ENCODE results near the gene C19orf38.

C19orf38 gene

GRCh38 chr19:10887616-10888367, 39.6 kb downstream of the C19orf38 start:
- DNase-seq: peak; percentile 50
- no peak overlapping the region for H3K18ac ChIP-seq (ENCODE audit: low read depth in 1 of 2, low read length in 2 of 2)
- no peak overlapping the region for H3K4ac ChIP-seq (ENCODE audit: low read depth in 1 of 2, low read length in 2 of 2)
- no peak overlapping the region for H2AK5ac ChIP-seq (ENCODE audit: low read length, severe bottlenecking)
- no peak overlapping the region for H3K9ac ChIP-seq (ENCODE audit: low read length)
- no peak overlapping the region for H4K8ac ChIP-seq (ENCODE audit: low read length)
- H4K91ac ChIP-seq (ENCODE audit: low read length): no peak overlapping the region
- peaks cover 49% of the 10 kb centered on the region for H3K79me1 ChIP-seq (replicated peaks; ENCODE audit: low read length, poor library complexity, severe bottlenecking)
- no peak overlapping the region for H2BK5ac ChIP-seq (ENCODE audit: low read depth, low read length, poor library complexity, severe bottlenecking)
- peaks cover 33% of the 10 kb centered on the region for H3K4me1 ChIP-seq (ENCODE audit: control insufficient read depth, insufficient read depth, low read depth, low read length)
- no peak overlapping the region for H3K14ac ChIP-seq (ENCODE audit: low read length in 2 of 2)
- H2BK15ac ChIP-seq (ENCODE audit: low read depth, poor library complexity, severe bottlenecking): no peak overlapping the region
- no peak overlapping the region for H2AFZ ChIP-seq (ENCODE audit: low read depth, low read length)
- no peaks in the 10 kb centered on the region for H3K9me3 ChIP-seq (ENCODE audit: control insufficient read depth, low read length)
- no peak overlapping the region for H2BK120ac ChIP-seq (ENCODE audit: low read depth, low read length)
- 75% methylated on average over 9 of the region's 9 CpGs for WGBS
- no peak overlapping the region for H3K4me3 ChIP-seq (ENCODE audit: insufficient read depth in 1 of 2, low read depth in 1 of 2, low read length in 2 of 2)
- no peak overlapping the region for H2BK12ac ChIP-seq (ENCODE audit: low read length in 2 of 2)
- H3K27ac ChIP-seq (ENCODE audit: low read length, poor library complexity, severe bottlenecking): no peak overlapping the region
- H3K36me3 ChIP-seq (ENCODE audit: control insufficient read depth in 1 of 2, insufficient read depth in 2 of 2, low read depth in 1 of 2, low read length in 2 of 2): peaks cover 0 to 18% of the 10 kb centered on the region in 2 experiments
- no peaks in the 10 kb centered on the region for H3K27me3 ChIP-seq (ENCODE audit: control insufficient read depth in 1 of 2, insufficient read depth in 1 of 2, low read length in 2 of 2)
- no peak overlapping the region for H3K4me2 ChIP-seq (ENCODE audit: low read length, poor library complexity, severe bottlenecking)
- H3K23ac ChIP-seq (ENCODE audit: low read length in 2 of 2): no peak overlapping the region

GRCh38 chr19:10888421-10888866, 40.2 kb downstream of the C19orf38 start:
- no peaks in the 10 kb centered on the region for H3K27me3 ChIP-seq (ENCODE audit: control insufficient read depth in 1 of 2, insufficient read depth in 1 of 2, low read length in 2 of 2)
- H3K9ac ChIP-seq (ENCODE audit: low read length): no peak overlapping the region
- H3K4ac ChIP-seq (ENCODE audit: low read depth in 1 of 2, low read length in 2 of 2): no peak overlapping the region
- peaks cover 43% of the 10 kb centered on the region for H3K79me1 ChIP-seq (replicated peaks; ENCODE audit: low read length, poor library complexity, severe bottlenecking)
- no peak overlapping the region for H2AK5ac ChIP-seq (ENCODE audit: low read length, severe bottlenecking)
- H4K8ac ChIP-seq (ENCODE audit: low read length): no peak overlapping the region
- no peak for DNase-seq
- no peak overlapping the region for H3K4me3 ChIP-seq (ENCODE audit: insufficient read depth in 1 of 2, low read depth in 1 of 2, low read length in 2 of 2)
- H3K9me3 ChIP-seq (ENCODE audit: control insufficient read depth, low read length): no peaks in the 10 kb centered on the region
- peaks cover 0 to 12% of the 10 kb centered on the region in 2 experiments for H3K36me3 ChIP-seq (ENCODE audit: control insufficient read depth in 1 of 2, insufficient read depth in 2 of 2, low read depth in 1 of 2, low read length in 2 of 2)
- no peak overlapping the region for H2BK12ac ChIP-seq (ENCODE audit: low read length in 2 of 2)
- H3K18ac ChIP-seq (ENCODE audit: low read depth in 1 of 2, low read length in 2 of 2): no peak overlapping the region
- no peak overlapping the region for H2BK5ac ChIP-seq (ENCODE audit: low read depth, low read length, poor library complexity, severe bottlenecking)
- H2BK15ac ChIP-seq (ENCODE audit: low read depth, poor library complexity, severe bottlenecking): no peak overlapping the region
- WGBS: 45% methylated on average over 13 of the region's 13 CpGs
- H4K91ac ChIP-seq (ENCODE audit: low read length): no peak overlapping the region
- no peak overlapping the region for H3K27ac ChIP-seq (ENCODE audit: low read length, poor library complexity, severe bottlenecking)
- H2BK120ac ChIP-seq (ENCODE audit: low read depth, low read length): no peak overlapping the region
- H2AFZ ChIP-seq (ENCODE audit: low read depth, low read length): no peak overlapping the region
- H3K4me1 ChIP-seq (ENCODE audit: control insufficient read depth, insufficient read depth, low read depth, low read length): peaks cover 29% of the 10 kb centered on the region
- H3K14ac ChIP-seq (ENCODE audit: low read length in 2 of 2): no peak overlapping the region
- H3K23ac ChIP-seq (ENCODE audit: low read length in 2 of 2): no peak overlapping the region
- H3K4me2 ChIP-seq (ENCODE audit: low read length, poor library complexity, severe bottlenecking): no peak overlapping the region

- Histone ChIP-seq H3K9ac (ENCODE audit: low read length) (no peak overlapping the region), H3K14ac (ENCODE audit: low read length in 2 of 2) (no peak overlapping the region), H3K4ac (ENCODE audit: low read depth in 1 of 2, low read length in 2 of 2) (no peak overlapping the region), H3K27me3 (ENCODE audit: control insufficient read depth in 1 of 2, insufficient read depth in 1 of 2, low read length in 2 of 2) (no peaks in the 10 kb centered on the region), H3K9me3 (ENCODE audit: control insufficient read depth, low read length) (no peaks in the 10 kb centered on the region), H3K27ac (ENCODE audit: low read length, poor library complexity, severe bottlenecking) (no peak overlapping the region), H2BK5ac (ENCODE audit: low read depth, low read length, poor library complexity, severe bottlenecking) (no peak overlapping the region), H3K4me3 (ENCODE audit: insufficient read depth in 1 of 2, low read depth in 1 of 2, low read length in 2 of 2) (no peak overlapping the region), H3K36me3 (ENCODE audit: control insufficient read depth in 1 of 2, insufficient read depth in 2 of 2, low read depth in 1 of 2, low read length in 2 of 2) (peaks cover 0 to 14% of the 10 kb centered on the region in 2 experiments), H3K4me1 (ENCODE audit: control insufficient read depth, insufficient read depth, low read depth, low read length) (peaks cover 38% of the 10 kb centered on the region), H3K18ac (ENCODE audit: low read depth in 1 of 2, low read length in 2 of 2) (no peak overlapping the region), H2BK15ac (ENCODE audit: low read depth, poor library complexity, severe bottlenecking) (no peak overlapping the region), H3K79me1 (replicated peaks; ENCODE audit: low read length, poor library complexity, severe bottlenecking) (peaks cover 47% of the 10 kb centered on the region), H2AFZ (ENCODE audit: low read depth, low read length) (no peak overlapping the region), H4K8ac (ENCODE audit: low read length) (no peak overlapping the region), H2BK12ac (ENCODE audit: low read length in 2 of 2) (no peak overlapping the region), H2AK5ac (ENCODE audit: low read length, severe bottlenecking) (no peak overlapping the region), H2BK120ac (ENCODE audit: low read depth, low read length) (no peak overlapping the region), H3K23ac (ENCODE audit: low read length in 2 of 2) (no peak overlapping the region), H4K91ac (ENCODE audit: low read length) (no peak overlapping the region), H3K4me2 (ENCODE audit: low read length, poor library complexity, severe bottlenecking) (no peak overlapping the region)
- 100% methylated on average over 1 of the region's 4 CpGs for WGBS
- DNase-seq: no peak
Measured at GRCh38 chr19:10889880-10890279, 41.7 kb downstream of the C19orf38 start.

- Histone ChIP-seq H2BK120ac (ENCODE audit: low read depth, low read length) (peak overlapping the region; percentile 9), H3K9me3 (ENCODE audit: control insufficient read depth, low read length) (no peaks in the 10 kb centered on the region), H3K4ac (ENCODE audit: low read depth in 1 of 2, low read length in 2 of 2) (no peak overlapping the region), H2BK15ac (ENCODE audit: low read depth, poor library complexity, severe bottlenecking) (no peak overlapping the region), H3K9ac (ENCODE audit: low read length) (no peak overlapping the region), H2AK5ac (ENCODE audit: low read length, severe bottlenecking) (no peak overlapping the region), H3K79me1 (replicated peaks; ENCODE audit: low read length, poor library complexity, severe bottlenecking) (peaks cover 50% of the 10 kb centered on the region), H4K91ac (ENCODE audit: low read length) (no peak overlapping the region), H3K14ac (ENCODE audit: low read length in 2 of 2) (no peak overlapping the region), H3K18ac (ENCODE audit: low read depth in 1 of 2, low read length in 2 of 2) (no peak overlapping the region), H3K27me3 (ENCODE audit: control insufficient read depth in 1 of 2, insufficient read depth in 1 of 2, low read length in 2 of 2) (no peaks in the 10 kb centered on the region), H3K23ac (ENCODE audit: low read length in 2 of 2) (no peak overlapping the region), H3K4me2 (ENCODE audit: low read length, poor library complexity, severe bottlenecking) (no peak overlapping the region), H3K4me3 (ENCODE audit: insufficient read depth in 1 of 2, low read depth in 1 of 2, low read length in 2 of 2) (no peak overlapping the region), H3K4me1 (ENCODE audit: control insufficient read depth, insufficient read depth, low read depth, low read length) (peaks cover 38% of the 10 kb centered on the region), H3K27ac (ENCODE audit: low read length, poor library complexity, severe bottlenecking) (no peak overlapping the region), H3K36me3 (ENCODE audit: control insufficient read depth in 1 of 2, insufficient read depth in 2 of 2, low read depth in 1 of 2, low read length in 2 of 2) (peaks cover 0 to 18% of the 10 kb centered on the region in 2 experiments), H4K8ac (ENCODE audit: low read length) (no peak overlapping the region), H2BK12ac (ENCODE audit: low read length in 2 of 2) (no peak overlapping the region), H2BK5ac (ENCODE audit: low read depth, low read length, poor library complexity, severe bottlenecking) (no peak overlapping the region), H2AFZ (ENCODE audit: low read depth, low read length) (no peak overlapping the region)
- no peak for DNase-seq
- WGBS: 92% methylated on average over 21 of the region's 21 CpGs
Measured at GRCh38 chr19:10891405-10892086, 43.3 kb downstream of the C19orf38 start.

Data from mesenchymal stem cell (in vitro differentiated cells and primary cell).